OCI-LY1 (cell line): ENCODE results near the gene CCDC13.

ENCODE experiments used
- EZH2 ChIP-seq: fragments of 200-600 bp; sonication (generic), shearing (Covaris generic); IDR thresholded peaks from 2 replicates; pipeline ENCODE4 v1.8.0; 2017; ENCODE audit warnings: borderline replicate concordance, mixed run types, mild to moderate bottlenecking, antibody characterized with exemption, low read length, moderate library complexity, mixed read lengths
- TF ChIP-seq, protein P1 (sequence below): fragments of 200-600 bp; sonication (generic), shearing (Covaris generic); IDR thresholded peaks from 2 replicates; pipeline ENCODE4 v1.5.1; 2017; ENCODE audit warnings: mild to moderate bottlenecking, antibody characterized with exemption, low read length, moderate library complexity, mixed read lengths

- TF ChIP-seq, protein P1, sequence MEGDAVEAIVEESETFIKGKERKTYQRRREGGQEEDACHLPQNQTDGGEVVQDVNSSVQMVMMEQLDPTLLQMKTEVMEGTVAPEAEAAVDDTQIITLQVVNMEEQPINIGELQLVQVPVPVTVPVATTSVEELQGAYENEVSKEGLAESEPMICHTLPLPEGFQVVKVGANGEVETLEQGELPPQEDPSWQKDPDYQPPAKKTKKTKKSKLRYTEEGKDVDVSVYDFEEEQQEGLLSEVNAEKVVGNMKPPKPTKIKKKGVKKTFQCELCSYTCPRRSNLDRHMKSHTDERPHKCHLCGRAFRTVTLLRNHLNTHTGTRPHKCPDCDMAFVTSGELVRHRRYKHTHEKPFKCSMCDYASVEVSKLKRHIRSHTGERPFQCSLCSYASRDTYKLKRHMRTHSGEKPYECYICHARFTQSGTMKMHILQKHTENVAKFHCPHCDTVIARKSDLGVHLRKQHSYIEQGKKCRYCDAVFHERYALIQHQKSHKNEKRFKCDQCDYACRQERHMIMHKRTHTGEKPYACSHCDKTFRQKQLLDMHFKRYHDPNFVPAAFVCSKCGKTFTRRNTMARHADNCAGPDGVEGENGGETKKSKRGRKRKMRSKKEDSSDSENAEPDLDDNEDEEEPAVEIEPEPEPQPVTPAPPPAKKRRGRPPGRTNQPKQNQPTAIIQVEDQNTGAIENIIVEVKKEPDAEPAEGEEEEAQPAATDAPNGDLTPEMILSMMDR = no peak
- TF ChIP-seq EZH2 = no peak
Observed at GRCh38 chr3:42732196-42732828, 40.7 kb downstream of the CCDC13 start.
